Activated CD8-positive, alpha-beta memory T cell treated with anti-CD3 and anti-CD28 coated beads, Interleukin-2, amount 50 U/mL, for 4 hours (primary cell): Measurements from ENCODE around the gene CYP46A1.

Source experiments
- DNase-seq: peaks from one replicate; pipeline ENCODE4 v3.0.0-alpha.2; 2020

Gene CYP46A1

GRCh38 chr14:99732436-99733210, 48.5 kb downstream of the CYP46A1 start:
- DNase-seq, result peak; percentile 7

- no peak for DNase-seq
These were observed 49.1 kb downstream of the CYP46A1 start for GRCh38 chr14:99733211-99733539.

GRCh38 chr14:99733540-99734405, 49.7 kb downstream of the CYP46A1 start:
- peak; percentile 9 for DNase-seq

GRCh38 chr14:99734406-99735051, 50.4 kb downstream of the CYP46A1 start:
- DNase-seq, result no peak

- DNase-seq, result no peak
These were observed 51.4 kb downstream of the CYP46A1 start for GRCh38 chr14:99735189-99736135.

GRCh38 chr14:99736603-99737371, 52.7 kb downstream of the CYP46A1 start:
- DNase-seq, result no peak

GRCh38 chr14:99737451-99737951, 53.4 kb downstream of the CYP46A1 start:
- DNase-seq, result no peak

GRCh38 chr14:99737956-99738667, 54.0 kb downstream of the CYP46A1 start:
- DNase-seq, result no peak

GRCh38 chr14:99740411-99740810, 56.3 kb downstream of the CYP46A1 start:
- no peak for DNase-seq

GRCh38 chr14:99741227-99741976, 57.3 kb downstream of the CYP46A1 start:
- DNase-seq, result no peak

GRCh38 chr14:99742074-99742473, 58.0 kb downstream of the CYP46A1 start:
- DNase-seq, result no peak

GRCh38 chr14:99742509-99743487, 58.7 kb downstream of the CYP46A1 start:
- no peak for DNase-seq

GRCh38 chr14:99744199-99744872, 60.2 kb downstream of the CYP46A1 start:
- no peak for DNase-seq

- no peak for DNase-seq
These were observed 60.8 kb downstream of the CYP46A1 start for GRCh38 chr14:99744873-99745224.

- DNase-seq, result no peak
These were observed 61.3 kb downstream of the CYP46A1 start for GRCh38 chr14:99745307-99745951.

- DNase-seq, result no peak
These were observed 63.1 kb downstream of the CYP46A1 start for GRCh38 chr14:99747167-99747566.

GRCh38 chr14:99747582-99748330, 63.7 kb downstream of the CYP46A1 start:
- no peak for DNase-seq
